ENCODE measurements around the gene RBM33.

The RBM33 gene

DNA sequence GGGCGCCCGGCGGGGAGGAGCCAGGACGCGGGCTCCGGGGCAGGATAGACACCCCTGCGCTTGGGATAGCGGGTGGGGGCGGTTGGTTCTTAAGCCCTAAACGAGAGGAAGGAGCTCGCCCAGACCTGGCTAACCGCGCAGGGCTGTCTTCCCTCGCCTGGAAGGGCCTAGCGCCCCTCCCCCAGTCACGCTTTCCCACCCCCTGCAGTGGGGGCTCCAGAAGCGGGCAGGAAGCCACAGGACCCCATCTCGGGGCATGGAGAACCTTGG, 161.3 kb downstream of the RBM33 start:
- no peak overlapping the region for H3K27ac Mint-ChIP-seq
- no peaks in the 10 kb centered on the region for H3K9me3 Mint-ChIP-seq
- H3K27me3 Mint-ChIP-seq = peaks cover 67% of the 10 kb centered on the region
- peaks cover 43% of the 10 kb centered on the region for H3K4me1 Mint-ChIP-seq
- no peaks in the 10 kb centered on the region for H3K36me3 Mint-ChIP-seq
- no peak for ATAC-seq
- H3K4me3 Mint-ChIP-seq = no peak overlapping the region

DNA sequence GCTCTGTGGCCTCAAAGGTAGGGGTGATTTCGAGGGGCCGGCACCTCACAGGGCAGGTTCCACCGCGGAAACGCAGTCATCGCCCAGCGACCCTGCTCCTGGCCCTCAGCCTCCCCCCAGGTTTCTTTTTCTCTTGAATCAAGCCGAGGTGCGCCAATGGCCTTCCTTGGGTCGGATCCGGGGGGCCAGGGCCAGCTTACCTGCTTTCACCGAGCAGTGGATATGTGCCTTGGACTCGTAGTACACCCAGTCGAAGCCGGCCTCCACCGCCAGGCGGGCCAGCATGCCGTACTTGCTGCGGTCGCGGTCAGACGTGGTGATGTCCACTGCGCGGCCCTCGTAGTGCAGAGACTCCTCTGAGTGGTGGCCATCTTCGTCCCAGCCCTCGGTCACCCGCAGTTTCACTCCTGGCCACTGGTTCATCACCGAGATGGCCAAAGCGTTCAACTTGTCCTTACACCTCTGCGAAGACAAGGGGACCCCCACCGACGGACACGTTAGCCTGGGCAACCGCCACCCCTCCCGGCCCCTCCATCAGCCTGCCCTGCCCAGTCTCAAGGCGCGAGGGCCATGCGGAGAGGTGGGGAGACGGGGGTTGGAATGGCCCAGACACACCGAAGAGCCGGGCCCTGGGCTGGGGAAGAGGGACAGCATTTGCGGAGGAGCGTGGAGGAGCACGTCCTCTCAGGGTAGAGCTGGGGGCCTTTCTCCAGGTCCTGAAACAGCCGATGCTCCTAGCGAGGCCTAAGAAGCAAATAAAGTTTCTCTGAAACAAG, 161.8 kb downstream of the RBM33 start:
- no peak overlapping the region for H3K27ac Mint-ChIP-seq
- no peak for ATAC-seq
- H3K4me3 Mint-ChIP-seq = no peak overlapping the region
- H3K4me1 Mint-ChIP-seq = peaks cover 43% of the 10 kb centered on the region
- no peaks in the 10 kb centered on the region for H3K9me3 Mint-ChIP-seq
- no peaks in the 10 kb centered on the region for H3K36me3 Mint-ChIP-seq
- peaks cover 67% of the 10 kb centered on the region for H3K27me3 Mint-ChIP-seq

DNA sequence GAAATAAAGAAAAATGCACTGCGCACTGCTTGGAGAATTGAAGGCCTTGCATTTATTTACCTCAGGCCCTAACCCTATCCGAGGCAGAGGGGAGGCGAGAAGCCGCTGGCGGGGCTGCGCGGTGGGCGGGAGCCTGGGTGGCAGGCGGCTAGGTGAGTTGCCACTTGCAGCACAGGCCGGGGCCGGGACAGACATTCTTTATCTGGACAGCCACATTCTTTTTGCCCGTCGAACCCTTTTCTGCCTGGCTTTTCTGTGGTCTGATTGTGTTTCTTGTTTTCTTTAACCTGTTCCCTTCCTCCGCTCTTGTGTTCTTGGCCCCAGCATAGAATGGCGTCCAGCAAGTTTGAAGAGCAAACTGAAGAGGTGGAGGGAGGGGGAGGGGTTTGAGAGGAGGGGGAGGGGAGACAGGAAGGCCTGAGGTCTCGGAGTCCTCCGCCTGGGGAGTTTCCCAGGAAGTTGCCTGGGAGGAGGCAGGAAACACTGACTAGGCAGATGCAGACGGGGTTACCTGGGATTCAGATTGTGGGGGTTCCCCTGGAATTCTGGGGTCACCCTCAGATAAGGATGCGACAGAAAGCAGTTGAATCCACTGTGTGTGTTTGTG, 162.7 kb downstream of the RBM33 start:
- Mint-ChIP-seq H3K36me3 (no peaks in the 10 kb centered on the region), H3K4me1 (peaks cover 52% of the 10 kb centered on the region), H3K4me3 (no peak overlapping the region), H3K9me3 (no peaks in the 10 kb centered on the region), H3K27ac (no peak overlapping the region), H3K27me3 (peaks cover 69% of the 10 kb centered on the region)
- ATAC-seq = no peak

DNA sequence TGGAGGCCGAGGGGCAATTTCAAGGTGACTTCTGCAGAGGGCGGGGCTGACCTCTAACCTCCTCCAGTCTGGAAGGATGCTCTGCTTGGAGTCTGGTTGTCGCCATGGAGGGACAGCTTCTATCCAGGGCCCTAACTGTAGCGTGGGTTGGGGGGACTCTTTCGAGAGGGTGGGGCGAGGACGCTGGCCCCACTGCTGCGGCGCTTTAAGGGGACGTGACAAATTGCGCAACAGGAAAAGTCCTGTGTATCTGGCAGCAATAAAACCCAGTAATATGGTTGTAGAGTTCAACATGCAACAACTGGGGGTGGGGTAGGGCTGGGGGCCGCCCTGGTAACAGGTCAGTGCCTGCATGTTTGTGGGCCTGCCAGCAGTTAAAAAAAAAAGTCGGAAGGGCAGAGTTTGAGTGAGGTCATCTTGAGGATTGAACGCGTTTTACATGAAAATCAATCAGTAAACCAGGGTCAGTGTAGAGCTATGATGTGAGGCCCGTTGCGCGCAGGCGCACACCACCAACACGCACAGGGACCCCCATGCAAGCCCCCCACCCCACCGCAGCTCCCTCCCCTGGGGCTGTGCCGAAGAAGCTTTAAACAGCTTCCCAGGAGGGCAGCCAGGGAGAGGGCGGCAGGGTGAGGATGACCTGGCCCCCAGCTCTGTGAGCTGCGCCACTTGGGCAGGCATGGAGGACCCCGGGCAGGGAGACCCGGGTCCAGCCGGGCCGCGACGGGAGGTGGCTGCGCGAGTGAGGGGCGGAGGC, 163.5 kb downstream of the RBM33 start:
- Mint-ChIP-seq H3K4me1 (peaks cover 55% of the 10 kb centered on the region), H3K36me3 (no peaks in the 10 kb centered on the region), H3K9me3 (no peaks in the 10 kb centered on the region), H3K4me3 (no peak overlapping the region), H3K27me3 (peaks cover 73% of the 10 kb centered on the region), H3K27ac (no peak overlapping the region)
- no peak for ATAC-seq

DNA sequence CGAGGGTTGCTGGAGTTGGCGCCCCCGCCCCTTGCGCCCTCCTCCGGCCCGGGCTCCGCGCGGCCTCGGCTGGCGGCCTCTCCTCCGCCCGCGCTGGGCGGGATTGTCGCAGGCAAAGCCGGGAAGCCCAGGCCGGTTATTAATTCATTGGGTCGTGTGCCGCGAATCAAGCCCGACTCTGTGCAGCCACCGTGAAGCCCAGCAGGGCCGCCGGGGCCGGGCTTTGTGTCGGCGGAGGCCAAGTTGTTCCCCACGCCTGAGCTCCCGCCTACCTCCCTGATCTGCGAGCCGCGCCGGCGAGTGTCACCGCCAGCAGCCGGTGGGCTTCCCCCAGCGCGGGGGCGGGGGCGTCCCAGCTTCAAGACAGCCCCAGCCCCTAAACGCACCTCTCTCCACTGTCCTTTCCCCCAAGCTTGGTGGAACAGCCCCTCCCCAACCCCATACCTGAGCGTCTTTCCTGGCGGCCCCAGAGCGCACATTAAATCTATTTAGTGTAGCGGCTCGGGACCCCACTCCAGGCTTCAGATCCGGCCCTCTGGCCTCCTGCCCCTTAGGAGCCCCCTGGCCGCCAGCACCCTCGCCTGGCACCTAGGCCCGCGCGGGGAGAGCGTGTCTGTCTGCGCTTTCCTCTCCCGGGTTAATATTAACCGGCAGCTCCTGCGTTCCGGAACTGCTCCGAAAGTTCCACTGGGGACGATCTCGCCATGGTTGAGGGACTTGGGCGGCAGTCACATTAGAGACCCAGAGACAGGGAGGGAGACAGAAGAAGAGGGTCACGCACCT, 164.3 kb downstream of the RBM33 start:
- peak; percentile 9 for ATAC-seq
- peaks cover 73% of the 10 kb centered on the region for H3K27me3 Mint-ChIP-seq
- no peak overlapping the region for H3K27ac Mint-ChIP-seq
- no peaks in the 10 kb centered on the region for H3K36me3 Mint-ChIP-seq
- no peaks in the 10 kb centered on the region for H3K9me3 Mint-ChIP-seq
- peak overlapping the region; percentile 60 for H3K4me3 Mint-ChIP-seq
- peaks cover 49% of the 10 kb centered on the region for H3K4me1 Mint-ChIP-seq

DNA sequence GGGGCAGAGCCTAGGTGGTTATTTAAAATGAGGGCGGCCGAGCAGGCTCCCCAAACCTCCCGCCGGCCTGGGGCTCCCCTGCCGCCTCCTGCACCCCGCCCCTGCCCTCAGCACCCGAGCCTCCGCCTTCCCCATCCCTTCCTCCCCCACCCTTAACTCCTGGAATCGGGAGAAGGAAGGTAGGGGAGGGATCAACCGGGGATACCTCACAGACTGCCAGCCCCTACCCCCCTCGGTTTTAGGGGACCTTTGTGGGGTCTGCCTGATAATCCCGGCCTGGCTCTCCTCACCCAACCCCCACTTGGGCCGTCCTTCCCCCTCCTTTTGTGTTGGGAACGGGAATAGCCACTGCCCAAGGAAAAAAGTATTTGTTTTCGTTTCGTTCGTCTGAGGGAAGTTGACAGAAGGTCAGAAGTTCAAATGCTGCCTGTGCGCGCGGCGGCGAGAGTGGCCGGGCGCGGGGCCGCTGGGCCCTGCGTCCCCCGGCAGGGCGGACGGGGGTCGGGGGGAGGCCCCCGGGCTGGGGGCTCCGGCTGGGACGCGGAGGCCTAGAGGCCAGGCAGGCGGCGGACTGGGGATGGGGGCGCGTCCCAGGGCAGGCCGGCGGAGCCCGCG, 165.0 kb downstream of the RBM33 start:
- no peak overlapping the region for H3K27ac Mint-ChIP-seq
- H3K9me3 Mint-ChIP-seq = no peaks in the 10 kb centered on the region
- peaks cover 45% of the 10 kb centered on the region for H3K4me1 Mint-ChIP-seq
- no peaks in the 10 kb centered on the region for H3K36me3 Mint-ChIP-seq
- ATAC-seq = no peak
- peak overlapping the region; percentile 34 for H3K4me3 Mint-ChIP-seq
- peaks cover 78% of the 10 kb centered on the region for H3K27me3 Mint-ChIP-seq

DNA sequence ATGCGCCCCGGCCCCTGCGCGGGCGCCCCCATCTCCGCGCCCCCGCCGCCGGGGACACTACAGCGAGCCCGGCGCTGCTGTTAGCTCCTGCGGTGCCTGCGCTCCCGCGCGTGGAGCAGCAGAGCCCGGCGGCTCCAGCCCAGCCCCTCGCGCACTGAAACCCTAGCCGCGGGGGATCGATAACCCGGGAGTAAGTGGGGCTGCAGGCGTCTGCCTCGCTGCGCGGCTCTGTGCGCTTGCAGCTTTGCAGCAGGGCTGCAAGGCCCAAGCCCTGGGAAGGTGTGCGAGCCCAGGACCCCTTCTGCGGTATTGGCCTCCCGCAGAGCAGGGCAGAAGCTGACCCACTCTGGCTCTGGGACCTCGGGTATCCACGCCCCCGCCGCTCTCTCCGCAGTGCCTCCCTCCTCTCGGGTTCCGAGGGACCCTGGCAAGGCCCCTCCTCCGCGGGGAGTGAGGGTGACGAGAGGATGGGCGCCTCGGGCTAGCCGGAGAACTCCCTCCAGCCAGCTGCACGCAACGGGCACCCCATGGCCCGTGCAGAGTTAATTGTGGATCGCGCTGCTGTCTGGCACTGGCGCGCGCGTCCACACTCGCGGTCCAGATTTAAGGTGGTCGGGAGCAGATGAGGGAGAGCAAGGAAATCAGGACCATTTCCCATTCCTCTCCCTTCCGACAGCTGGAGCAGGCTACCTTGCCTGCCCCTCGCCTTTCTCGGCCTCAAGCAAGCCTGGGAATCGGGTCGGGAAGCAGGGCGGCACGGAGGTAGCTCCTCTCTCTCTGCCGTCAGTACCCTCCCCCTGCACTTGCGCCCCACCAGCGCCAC, 165.7 kb downstream of the RBM33 start:
- H3K4me3 Mint-ChIP-seq = no peak overlapping the region

DNA sequence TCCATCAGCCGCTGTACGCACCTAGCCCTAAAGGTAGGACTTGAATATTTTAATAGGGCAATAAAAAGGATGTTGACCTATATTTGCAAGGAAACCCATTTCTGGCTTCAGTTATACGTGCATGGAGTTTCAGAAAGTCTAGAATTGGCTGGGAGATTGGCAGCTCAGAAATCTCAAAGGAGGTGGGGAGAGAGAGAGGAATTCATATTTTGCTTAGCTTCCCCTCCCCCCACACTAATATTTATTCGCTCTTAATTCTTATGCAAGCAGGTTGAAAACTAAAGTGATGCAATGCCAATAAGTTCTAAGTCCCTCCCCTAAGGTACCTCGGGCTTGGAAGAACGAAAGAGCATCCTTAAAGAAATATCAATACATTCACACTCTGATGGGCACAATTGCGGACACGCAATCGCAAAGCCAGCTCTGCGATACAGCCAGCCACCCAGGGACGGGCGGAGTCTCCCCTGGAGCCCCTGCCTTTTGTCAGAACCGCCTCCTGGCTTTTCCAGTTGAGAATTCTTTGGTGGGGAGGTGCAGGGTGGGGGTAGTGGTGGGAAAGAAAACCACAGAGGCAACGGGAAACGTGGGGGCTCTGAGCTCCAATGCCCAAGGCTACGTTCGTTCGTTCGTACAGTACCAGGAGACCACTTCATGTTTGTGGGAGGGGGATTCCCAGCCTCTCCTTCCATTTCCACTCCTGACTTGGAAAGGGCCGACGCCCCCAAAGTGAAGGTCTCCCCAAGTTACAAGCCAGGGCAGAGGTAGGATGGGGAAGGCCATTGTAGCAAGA, 166.5 kb downstream of the RBM33 start:
- H3K4me3 Mint-ChIP-seq = no peak overlapping the region
- no peaks in the 10 kb centered on the region for H3K36me3 Mint-ChIP-seq
- no peaks in the 10 kb centered on the region for H3K9me3 Mint-ChIP-seq
- H3K4me1 Mint-ChIP-seq = peaks cover 49% of the 10 kb centered on the region
- peaks cover 89% of the 10 kb centered on the region for H3K27me3 Mint-ChIP-seq
- no peak for ATAC-seq
- no peak overlapping the region for H3K27ac Mint-ChIP-seq

More for the DNA sequence above, 165.7 kb downstream of the RBM33 start:
- Mint-ChIP-seq H3K27ac (no peak overlapping the region), H3K36me3 (no peaks in the 10 kb centered on the region), H3K27me3 (peaks cover 81% of the 10 kb centered on the region), H3K4me1 (peaks cover 42% of the 10 kb centered on the region), H3K9me3 (no peaks in the 10 kb centered on the region)
- ATAC-seq = no peak

DNA sequence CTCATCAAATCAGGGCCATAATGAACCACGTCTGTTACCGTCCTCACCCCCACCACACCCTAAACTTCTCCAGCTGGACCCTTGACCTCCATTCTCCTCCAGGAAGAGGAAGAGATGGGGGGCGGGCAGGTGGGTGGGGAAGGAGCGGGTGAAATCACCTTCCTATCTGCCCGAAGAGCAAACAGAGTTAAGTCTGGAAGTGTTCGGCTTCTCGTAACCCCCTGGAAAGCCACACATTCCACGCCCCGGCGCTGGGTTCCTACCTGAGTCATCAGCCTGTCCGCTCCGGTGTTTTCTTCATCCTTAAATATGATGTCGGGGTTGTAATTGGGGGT, 167.1 kb downstream of the RBM33 start:
- peaks cover 45% of the 10 kb centered on the region for H3K4me1 Mint-ChIP-seq
- no peaks in the 10 kb centered on the region for H3K9me3 Mint-ChIP-seq
- no peaks in the 10 kb centered on the region for H3K36me3 Mint-ChIP-seq
- H3K27me3 Mint-ChIP-seq = peaks cover 84% of the 10 kb centered on the region
- no peak for ATAC-seq
- no peak overlapping the region for H3K27ac Mint-ChIP-seq
- peak overlapping the region; percentile 9 for H3K4me3 Mint-ChIP-seq

DNA sequence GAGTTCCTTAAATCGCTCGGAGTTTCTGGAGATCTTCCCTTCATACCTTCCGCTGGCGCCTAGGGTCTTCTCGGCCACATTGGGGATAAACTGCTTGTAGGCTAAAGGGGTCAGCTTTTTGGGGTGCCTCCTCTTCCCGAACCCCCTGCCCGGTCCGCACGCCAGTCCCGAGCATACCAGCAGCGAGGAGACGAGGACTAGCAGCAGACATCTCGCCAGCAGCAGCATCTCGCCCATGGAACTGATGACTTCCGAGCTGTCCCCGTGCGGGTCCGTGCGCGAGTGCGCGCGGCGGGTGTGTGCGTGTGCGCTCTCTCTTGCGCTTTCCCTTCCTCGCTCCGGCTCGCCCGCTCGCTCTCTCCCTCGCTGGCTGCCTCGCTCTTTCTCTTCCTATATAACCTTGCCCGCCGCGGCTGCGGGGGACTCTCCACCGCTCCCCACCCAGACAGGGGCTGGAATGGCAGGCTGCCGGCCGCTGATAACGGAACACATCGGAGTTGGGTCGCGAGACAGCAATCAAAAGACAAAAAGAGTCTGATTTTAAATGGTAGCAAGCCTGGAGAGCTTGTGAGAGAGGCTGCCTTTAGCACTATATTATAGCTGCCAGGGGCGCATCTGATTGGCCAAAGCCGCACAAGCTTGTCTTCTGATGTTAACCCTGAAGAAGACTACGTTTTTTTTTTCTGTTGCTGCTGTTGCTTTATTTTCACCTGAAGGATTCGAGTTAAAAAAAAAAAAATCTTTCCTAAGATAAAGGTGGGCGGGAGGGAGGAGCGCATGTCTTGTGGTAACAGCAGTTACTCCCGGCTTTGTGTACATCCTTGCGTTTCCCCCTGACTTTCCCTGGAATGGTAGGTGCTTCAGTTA, 167.7 kb downstream of the RBM33 start, which contains the start of gene SHH:
SHH (minus strand) TSS at position 569 of the 867 bp plus-strand sequence; CDS start at position 228, 341 bp downstream.
- Mint-ChIP-seq H3K27ac (no peak within 1 kb of the TSS), H3K27me3 (peaks cover 78% of the 10 kb centered on the region), H3K4me1 (peaks cover 39% of the 10 kb centered on the region), H3K9me3 (no peaks in the 10 kb centered on the region), H3K4me3 (peak within 1 kb of the TSS; percentile 63), H3K36me3 (no peaks in the 10 kb centered on the region)
- ATAC-seq = no peak

DNA sequence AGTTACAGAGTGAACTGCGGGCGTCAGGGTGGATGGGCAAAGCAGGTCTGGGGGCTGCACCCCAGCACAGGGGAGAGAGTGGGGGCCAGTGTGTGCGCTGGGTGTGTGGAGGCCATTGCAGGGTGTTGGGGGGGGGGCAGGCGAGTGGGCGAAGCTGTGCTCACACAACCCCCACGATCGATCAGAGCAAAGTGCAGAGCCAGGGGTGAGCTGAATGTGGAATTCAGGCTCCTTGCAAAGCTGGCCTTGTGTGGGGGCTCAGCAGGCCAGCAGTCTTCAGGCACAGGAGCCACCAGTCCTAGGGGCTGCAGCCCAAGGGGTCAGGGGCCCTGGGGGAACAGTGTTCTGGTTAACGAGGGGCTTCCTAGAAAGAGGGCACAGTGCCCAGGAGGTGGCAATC, 168.7 kb downstream of the RBM33 start:
- H3K4me3 Mint-ChIP-seq = no peak overlapping the region
- H3K36me3 Mint-ChIP-seq = no peaks in the 10 kb centered on the region
- H3K27me3 Mint-ChIP-seq = peaks cover 69% of the 10 kb centered on the region
- no peak for ATAC-seq
- no peaks in the 10 kb centered on the region for H3K9me3 Mint-ChIP-seq
- no peak overlapping the region for H3K27ac Mint-ChIP-seq
- peaks cover 30% of the 10 kb centered on the region for H3K4me1 Mint-ChIP-seq

DNA sequence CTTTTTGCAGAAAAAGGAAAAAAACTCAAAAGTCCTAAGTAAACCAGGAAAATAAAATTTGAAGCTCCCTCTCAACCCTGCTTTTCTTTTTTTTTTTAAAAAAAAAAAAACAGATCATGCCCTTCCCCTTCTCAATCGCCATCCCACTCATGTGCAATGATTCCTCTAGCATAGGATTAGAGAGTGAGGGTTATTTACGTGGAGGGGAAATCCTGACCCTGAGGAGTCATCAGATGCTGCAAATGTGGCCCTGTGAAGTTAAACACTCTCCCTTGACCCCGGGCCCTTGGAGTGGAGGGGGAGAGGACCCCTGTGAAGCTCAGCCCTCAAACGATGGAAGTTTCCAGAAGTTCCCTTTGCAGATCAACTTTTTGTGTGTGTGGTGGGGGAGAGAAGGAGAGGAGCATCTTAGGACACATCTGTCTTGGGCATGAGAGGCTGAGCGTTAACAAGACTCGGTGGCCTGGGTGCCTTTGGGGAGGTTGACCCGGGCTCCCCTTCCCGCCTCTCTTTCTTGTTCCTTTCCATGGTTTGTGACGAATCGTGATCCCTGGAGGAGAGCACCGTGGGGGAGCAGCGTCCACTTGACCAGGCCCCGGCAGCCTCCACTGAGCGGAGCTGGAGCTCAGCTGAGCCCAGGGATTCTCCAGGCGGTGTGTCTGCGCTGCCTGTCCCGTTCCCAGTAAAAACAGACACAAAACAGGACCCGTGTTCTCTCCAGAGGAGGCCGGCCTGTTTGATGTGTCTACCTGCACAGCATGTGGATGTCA, 169.3 kb downstream of the RBM33 start:
- ATAC-seq = no peak
- Mint-ChIP-seq H3K27ac (no peak overlapping the region), H3K4me1 (peaks cover 28% of the 10 kb centered on the region), H3K36me3 (no peaks in the 10 kb centered on the region), H3K9me3 (no peaks in the 10 kb centered on the region), H3K4me3 (no peak overlapping the region), H3K27me3 (peaks cover 65% of the 10 kb centered on the region)
